ENCODE measurements around the gene CXCL12. TPM values are rescaled to one million over a fixed set of nuclear protein-coding genes. Genes with fewer than 3 reads are reported as not detected.

The CXCL12 gene
- polyA plus RNA-seq, 1 of the 3 experiments (the other 2 are of a cell fraction), result 4.7 TPM

DNA sequence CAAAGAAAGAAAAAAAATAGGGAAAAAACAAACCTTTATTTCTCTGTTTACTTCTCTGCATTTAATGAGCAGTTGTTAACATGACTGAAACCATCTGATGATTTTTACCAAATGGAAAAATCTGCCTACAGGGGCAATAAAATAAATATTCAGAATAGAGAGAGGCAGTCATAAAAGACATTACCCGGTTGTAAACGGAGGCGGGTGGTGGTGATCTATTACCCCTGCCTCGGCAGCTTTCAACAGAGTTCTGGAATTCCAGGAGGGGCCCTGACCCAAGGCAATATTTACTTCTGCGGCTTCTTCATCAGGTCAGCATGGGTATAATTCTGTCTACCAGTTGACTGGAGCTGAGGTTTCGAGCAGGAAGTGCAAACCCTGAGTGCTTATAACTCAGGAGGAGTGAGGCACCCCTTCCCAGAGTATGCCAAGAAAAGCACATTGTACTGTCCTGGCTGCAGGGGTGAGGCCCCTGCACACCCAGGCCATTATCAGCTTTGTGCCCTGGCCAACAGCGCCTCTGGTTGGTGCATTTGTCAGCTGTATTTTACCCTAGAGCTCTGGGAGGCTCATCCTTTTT is 8.2 kb upstream of the CXCL12 start:
- H3K4me3 ChIP-seq (ENCODE audit: low read depth in 2 of 2, low read length in 1 of 2), result no peak overlapping the region
- H3K9ac ChIP-seq, result no peak overlapping the region
- H3K4me2 ChIP-seq, result no peak overlapping the region
- H3K27me3 ChIP-seq (ENCODE audit: insufficient read depth), result peaks cover 24% of the 10 kb centered on the region
- CTCF ChIA-PET, result interaction anchor here (1.4 to 2.7 kb wide), 3 partner anchors 703 to 722 kb away, joined by 3 to 8 read pairs (median 5); no protein-coding TSS in a partner anchor
- WGBS (ENCODE audit: low lambda C conversion rate), result 11% methylated on average over 7 of the region's 7 CpGs
- no peak for TF ChIP-seq MEF2A (IDR thresholded peaks at IDR 0.05; ENCODE audit: borderline replicate concordance, low read depth)
- no peak for TF ChIP-seq TEAD4 (IDR thresholded peaks at IDR 0.05; ENCODE audit: borderline replicate concordance, insufficient read depth)
- TF ChIP-seq EZH2phosphoT487 (IDR thresholded peaks at IDR 0.05; ENCODE audit: borderline replicate concordance, low read depth), result no peak
- TF ChIP-seq, protein P1, sequence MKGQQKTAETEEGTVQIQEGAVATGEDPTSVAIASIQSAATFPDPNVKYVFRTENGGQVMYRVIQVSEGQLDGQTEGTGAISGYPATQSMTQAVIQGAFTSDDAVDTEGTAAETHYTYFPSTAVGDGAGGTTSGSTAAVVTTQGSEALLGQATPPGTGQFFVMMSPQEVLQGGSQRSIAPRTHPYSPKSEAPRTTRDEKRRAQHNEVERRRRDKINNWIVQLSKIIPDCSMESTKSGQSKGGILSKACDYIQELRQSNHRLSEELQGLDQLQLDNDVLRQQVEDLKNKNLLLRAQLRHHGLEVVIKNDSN (IDR thresholded peaks at IDR 0.05; ENCODE audit: borderline replicate concordance, low read depth), result no peak
- TF ChIP-seq TAF1 (IDR thresholded peaks at IDR 0.05; ENCODE audit: borderline replicate concordance, low read depth, low read length), result no peak
- TF ChIP-seq NRF1 (IDR thresholded peaks at IDR 0.05; ENCODE audit: low read depth, low read length), result no peak
- TF ChIP-seq MXI1 (IDR thresholded peaks at IDR 0.05; ENCODE audit: low read depth, low read length), result no peak
- no peak for TF ChIP-seq SIN3A (IDR thresholded peaks at IDR 0.05; ENCODE audit: borderline replicate concordance, low read depth, low read length)
- TF ChIP-seq ELF1 (IDR thresholded peaks at IDR 0.05), result no peak
- TF ChIP-seq, protein P2, sequence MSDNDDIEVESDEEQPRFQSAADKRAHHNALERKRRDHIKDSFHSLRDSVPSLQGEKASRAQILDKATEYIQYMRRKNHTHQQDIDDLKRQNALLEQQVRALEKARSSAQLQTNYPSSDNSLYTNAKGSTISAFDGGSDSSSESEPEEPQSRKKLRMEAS (IDR thresholded peaks at IDR 0.05; ENCODE audit: low read depth), result no peak
- no peak for TF ChIP-seq YY1 (IDR thresholded peaks at IDR 0.05; ENCODE audit: low read depth)
- TF ChIP-seq PBX3 (IDR thresholded peaks at IDR 0.05), result no peak
- H3K9me3 ChIP-seq, result no peaks in the 10 kb centered on the region
- no peak overlapping the region for H3K27ac ChIP-seq (ENCODE audit: low read depth in 2 of 2, low read length in 1 of 2)
- no peaks in the 10 kb centered on the region for H4K20me1 ChIP-seq (ENCODE audit: insufficient read depth)
- H3F3A ChIP-seq (replicated peaks; ENCODE audit: insufficient read depth), result no peaks in the 10 kb centered on the region
- H3K9me2 ChIP-seq, result no peaks in the 10 kb centered on the region
- no peaks in the 10 kb centered on the region for H3K36me3 ChIP-seq (replicated peaks in 1 of 2; ENCODE audit: control insufficient read depth in 1 of 2, insufficient read depth in 2 of 2, low read length in 1 of 2)
- no peaks in the 10 kb centered on the region for H3K79me2 ChIP-seq (ENCODE audit: insufficient read depth)
- DNase-seq, result no peak
- H3K4me1 ChIP-seq (ENCODE audit: control insufficient read depth in 1 of 2, insufficient read depth in 2 of 2, low read depth in 1 of 2, low read length in 1 of 2), result no peaks in the 10 kb centered on the region; a peak in 1 of 4 replicates
- H2AFZ ChIP-seq (ENCODE audit: low read depth), result no peak overlapping the region
- POLR2A ChIA-PET, result no interaction called here

DNA sequence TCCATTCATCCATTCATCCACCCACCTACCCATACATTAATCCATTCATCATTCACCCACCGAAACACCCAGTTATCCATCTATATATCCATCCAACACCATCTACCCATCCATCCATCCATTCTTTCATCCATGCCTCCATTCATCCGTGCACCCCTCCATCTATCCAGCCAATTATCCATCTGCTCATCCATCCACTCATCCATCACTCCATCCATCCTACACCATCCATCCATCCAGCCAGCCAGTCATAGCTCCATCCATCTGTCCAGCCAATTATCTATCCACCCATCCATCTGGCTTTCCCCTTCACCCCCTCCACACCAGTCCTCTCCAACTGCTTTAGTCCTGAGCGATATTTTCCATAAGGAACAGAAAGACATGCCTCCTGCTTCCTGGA is 7.5 kb upstream of the CXCL12 start:
- no peaks in the 10 kb centered on the region for H3K79me2 ChIP-seq (ENCODE audit: insufficient read depth)
- no peak overlapping the region for H2AFZ ChIP-seq (ENCODE audit: low read depth)
- no peak overlapping the region for H3K9ac ChIP-seq
- H3K9me3 ChIP-seq, result no peaks in the 10 kb centered on the region
- H3K4me3 ChIP-seq (ENCODE audit: low read depth in 2 of 2, low read length in 1 of 2), result no peak overlapping the region
- CTCF ChIA-PET, result interaction anchor here (1.4 to 2.7 kb wide), 3 partner anchors 702 to 722 kb away, joined by 3 to 8 read pairs (median 5); no protein-coding TSS in a partner anchor
- H3K27me3 ChIP-seq (ENCODE audit: insufficient read depth), result peaks cover 18% of the 10 kb centered on the region
- no peaks in the 10 kb centered on the region for H3F3A ChIP-seq (replicated peaks; ENCODE audit: insufficient read depth)
- POLR2A ChIA-PET, result no interaction called here
- no peak overlapping the region for H3K27ac ChIP-seq (ENCODE audit: low read depth in 2 of 2, low read length in 1 of 2)
- no peaks in the 10 kb centered on the region; a peak in 1 of 4 replicates for H3K4me1 ChIP-seq (ENCODE audit: control insufficient read depth in 1 of 2, insufficient read depth in 2 of 2, low read depth in 1 of 2, low read length in 1 of 2)
- no peak overlapping the region for H3K4me2 ChIP-seq
- H3K36me3 ChIP-seq (replicated peaks in 1 of 2; ENCODE audit: control insufficient read depth in 1 of 2, insufficient read depth in 2 of 2, low read length in 1 of 2), result no peaks in the 10 kb centered on the region
- 7% methylated on average over 3 of the region's 3 CpGs for whole genome bisulfite sequencing (ENCODE audit: low lambda C conversion rate)
- H3K9me2 ChIP-seq, result no peaks in the 10 kb centered on the region
- DNase-seq, result no peak
- no peaks in the 10 kb centered on the region for H4K20me1 ChIP-seq (ENCODE audit: insufficient read depth)
- no peak for TF ChIP-seq TCF12 (IDR thresholded peaks at IDR 0.05)
- TF ChIP-seq FOSL2 (IDR thresholded peaks at IDR 0.05; ENCODE audit: borderline replicate concordance, low read depth), result no peak
- no peak for TF ChIP-seq RCOR1 (IDR thresholded peaks at IDR 0.05; ENCODE audit: low read length)
- no peak for TF ChIP-seq PBX3 (IDR thresholded peaks at IDR 0.05)
- TF ChIP-seq RFX5 (IDR thresholded peaks at IDR 0.05; ENCODE audit: low read length), result no peak
- TF ChIP-seq, protein P3, sequence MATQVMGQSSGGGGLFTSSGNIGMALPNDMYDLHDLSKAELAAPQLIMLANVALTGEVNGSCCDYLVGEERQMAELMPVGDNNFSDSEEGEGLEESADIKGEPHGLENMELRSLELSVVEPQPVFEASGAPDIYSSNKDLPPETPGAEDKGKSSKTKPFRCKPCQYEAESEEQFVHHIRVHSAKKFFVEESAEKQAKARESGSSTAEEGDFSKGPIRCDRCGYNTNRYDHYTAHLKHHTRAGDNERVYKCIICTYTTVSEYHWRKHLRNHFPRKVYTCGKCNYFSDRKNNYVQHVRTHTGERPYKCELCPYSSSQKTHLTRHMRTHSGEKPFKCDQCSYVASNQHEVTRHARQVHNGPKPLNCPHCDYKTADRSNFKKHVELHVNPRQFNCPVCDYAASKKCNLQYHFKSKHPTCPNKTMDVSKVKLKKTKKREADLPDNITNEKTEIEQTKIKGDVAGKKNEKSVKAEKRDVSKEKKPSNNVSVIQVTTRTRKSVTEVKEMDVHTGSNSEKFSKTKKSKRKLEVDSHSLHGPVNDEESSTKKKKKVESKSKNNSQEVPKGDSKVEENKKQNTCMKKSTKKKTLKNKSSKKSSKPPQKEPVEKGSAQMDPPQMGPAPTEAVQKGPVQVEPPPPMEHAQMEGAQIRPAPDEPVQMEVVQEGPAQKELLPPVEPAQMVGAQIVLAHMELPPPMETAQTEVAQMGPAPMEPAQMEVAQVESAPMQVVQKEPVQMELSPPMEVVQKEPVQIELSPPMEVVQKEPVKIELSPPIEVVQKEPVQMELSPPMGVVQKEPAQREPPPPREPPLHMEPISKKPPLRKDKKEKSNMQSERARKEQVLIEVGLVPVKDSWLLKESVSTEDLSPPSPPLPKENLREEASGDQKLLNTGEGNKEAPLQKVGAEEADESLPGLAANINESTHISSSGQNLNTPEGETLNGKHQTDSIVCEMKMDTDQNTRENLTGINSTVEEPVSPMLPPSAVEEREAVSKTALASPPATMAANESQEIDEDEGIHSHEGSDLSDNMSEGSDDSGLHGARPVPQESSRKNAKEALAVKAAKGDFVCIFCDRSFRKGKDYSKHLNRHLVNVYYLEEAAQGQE (IDR thresholded peaks at IDR 0.05; ENCODE audit: low read depth, low read length), result no peak
- TF ChIP-seq USF2 (IDR thresholded peaks at IDR 0.05; ENCODE audit: borderline replicate concordance, low read depth, low read length), result no peak
- TF ChIP-seq POLR2AphosphoS5 (IDR thresholded peaks at IDR 0.05; ENCODE audit: low read depth, low read length), result no peak
- no peak for TF ChIP-seq YY1 (IDR thresholded peaks at IDR 0.05; ENCODE audit: low read depth)
- TF ChIP-seq TAF1 (IDR thresholded peaks at IDR 0.05; ENCODE audit: borderline replicate concordance, low read depth, low read length), result no peak
- no peak for TF ChIP-seq CHD2 (IDR thresholded peaks at IDR 0.05; ENCODE audit: low read length, partially characterized antibody)
